WI38 (cell line): ENCODE results near the gene EFCAB12.

Experiments used
- H3K4me3 ChIP-seq: 2 replicates; pipeline ENCODE4 v1.5.1; 2011; ENCODE audit warnings: low read depth, mild to moderate bottlenecking, control low read depth, low read length
- CTCF ChIP-seq: IDR thresholded peaks from 2 replicates; pipeline ENCODE4 v1.5.1; 2012; ENCODE audit warnings: low read depth, mild to moderate bottlenecking, control low read depth, low read length

EFCAB12 gene

GRCh38 chr3:129470861-129471260 is 42.4 kb upstream of the EFCAB12 start:
- no peak for TF ChIP-seq CTCF
- H3K4me3 ChIP-seq = no peak overlapping the region

DNA sequence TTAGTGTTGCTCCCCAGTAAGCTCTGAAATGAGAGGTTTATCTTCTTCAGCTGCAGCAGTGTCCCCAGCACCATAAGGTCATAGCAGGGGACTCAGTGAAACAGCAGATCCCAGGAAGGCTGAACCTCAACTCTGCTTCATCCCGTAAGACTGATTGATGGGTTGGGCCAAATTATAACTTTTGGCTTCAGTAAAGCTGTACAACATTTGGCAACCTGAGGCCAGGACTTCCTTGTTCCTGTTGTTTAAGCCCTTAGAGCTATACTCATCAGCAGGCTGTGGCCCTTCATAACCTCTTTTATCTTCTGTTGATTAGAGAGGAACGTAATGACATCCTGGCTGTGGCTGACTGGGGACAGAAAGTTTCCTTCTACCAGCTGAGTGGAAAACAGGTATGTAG is 40.6 kb upstream of the EFCAB12 start:
- H3K4me3 ChIP-seq = no peak overlapping the region
- no peak for TF ChIP-seq CTCF

GRCh38 chr3:129467932-129468331 is 39.5 kb upstream of the EFCAB12 start:
- no peak overlapping the region for H3K4me3 ChIP-seq
- TF ChIP-seq CTCF = no peak

DNA sequence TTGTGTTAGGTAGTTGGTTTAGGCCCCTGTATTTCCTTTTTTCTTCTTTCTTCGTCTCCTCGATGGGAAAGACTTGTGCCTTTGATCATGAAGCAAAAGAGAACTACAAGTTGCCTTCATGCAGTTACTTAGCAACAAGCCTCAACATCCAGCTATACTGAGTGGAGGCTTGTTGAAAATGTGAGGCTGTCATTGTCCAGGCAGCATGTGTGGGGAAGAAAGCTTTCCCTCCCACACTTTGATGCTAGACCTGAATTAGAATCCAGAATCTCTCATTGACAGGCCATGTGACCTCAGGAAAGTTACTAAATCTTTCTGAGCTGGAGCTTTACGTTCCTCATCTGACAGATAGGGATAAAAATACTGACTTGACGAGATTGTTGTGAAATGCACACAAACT is 35.3 kb upstream of the EFCAB12 start:
- H3K4me3 ChIP-seq = no peak overlapping the region
- no peak for TF ChIP-seq CTCF

DNA sequence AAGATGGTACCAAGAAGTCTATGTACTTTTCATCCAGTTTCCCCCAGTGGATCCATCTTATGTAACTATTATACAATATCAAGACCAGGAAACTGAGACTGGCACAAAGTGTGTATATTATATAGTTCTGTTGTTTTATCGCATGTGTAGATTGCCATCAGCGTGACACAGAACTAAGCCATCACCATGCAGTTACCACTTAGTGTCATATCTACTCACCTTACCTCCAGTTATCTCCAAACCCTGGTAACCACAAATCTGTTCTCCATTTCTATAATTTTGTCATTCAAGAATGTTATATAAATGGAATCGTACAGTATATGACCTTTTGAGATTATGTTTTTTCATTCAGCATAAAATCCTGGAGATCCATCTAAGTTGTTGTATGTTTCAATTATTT is 34.7 kb upstream of the EFCAB12 start:
- no peak for TF ChIP-seq CTCF
- no peak overlapping the region for H3K4me3 ChIP-seq

- no peak for TF ChIP-seq CTCF
- H3K4me3 ChIP-seq = no peak overlapping the region
These were observed 34.0 kb upstream of the EFCAB12 start for GRCh38 chr3:129462361-129462968.

- no peak overlapping the region for H3K4me3 ChIP-seq
- no peak for TF ChIP-seq CTCF
These were observed 33.2 kb upstream of the EFCAB12 start for GRCh38 chr3:129461461-129462146.
